SK-N-SH (cell line): Measurements from ENCODE around the gene NUP62CL. TPM values are rescaled to one million over a fixed set of nuclear protein-coding genes. Genes with fewer than 3 reads are reported as not detected.
A peak's percentile ranks its signal among the peaks of the same experiment; 100 is the strongest.

Experiments
- CTCF ChIA-PET: fragments of 300-600, 350-600 bp; formaldehyde crosslinking; extraction: SDS; loops from one replicate; lab custom pipeline; 2021; lab: Yijun Ruan, JAX
- POLR2A ChIA-PET: fragments of 350-600 bp; sonication (Branson Sonifier 250); formaldehyde crosslinking; extraction: SDS; loops from one replicate; lab custom pipeline; 2020; ENCODE audit warnings: antibody characterized with exemption, inconsistent platforms; lab: Yijun Ruan, JAX
- DNase-seq: peaks from one replicate; pipeline ENCODE4 v3.0.0; 2012
- H2AFZ ChIP-seq: fragments of 200-600 bp; sonication (generic); 2 replicates; pipeline ENCODE4 v1.8.1; 2016; ENCODE audit warnings: antibody characterized with exemption, mild to moderate bottlenecking, low read depth
- H3F3A ChIP-seq: fragments of 200-600 bp; sonication (generic); replicated peaks from 2 replicates; pipeline ENCODE3; 2016; ENCODE audit warnings: antibody characterized with exemption, mild to moderate bottlenecking; ENCODE audit not compliant: insufficient read depth
- H3K27ac ChIP-seq, 2 experiments: fragments of 200-500 bp in 1 of 2; fragments of 200-600 bp in 1 of 2; sonication (Bioruptor generic) in 1 of 2; sonication (generic), shearing (Covaris generic) in 1 of 2; 2 replicates each; pipeline versions ENCODE4 v1.5.1 to v1.6.1; 2014 to 2016; ENCODE audit warnings: low read depth in 2 of 2, inconsistent platforms in 1 of 2, low read length in 1 of 2, mild to moderate bottlenecking in 1 of 2, mixed read lengths in 1 of 2
- H3K27me3 ChIP-seq: fragments of 200-600 bp; sonication (generic), shearing (Covaris generic); 2 replicates; pipeline ENCODE4 v1.6.1; 2016; ENCODE audit warnings: mixed run types; ENCODE audit not compliant: insufficient read depth
- H3K36me3 ChIP-seq, 2 experiments: fragments of 200-500 bp in 1 of 2; fragments of 200-600 bp in 1 of 2; sonication (Bioruptor generic) in 1 of 2; sonication (generic) in 1 of 2; replicated peaks in 1 of 2; 2 replicates each; pipeline versions ENCODE3 to v1.5.1; 2014 to 2016; ENCODE audit warnings: low read length in 1 of 2, mild to moderate bottlenecking in 1 of 2; ENCODE audit not compliant: insufficient read depth in 2 of 2, control insufficient read depth in 1 of 2
- H3K4me1 ChIP-seq, 2 experiments: fragments of 200-500 bp in 1 of 2; fragments of 200-600 bp in 1 of 2; sonication (Bioruptor generic) in 1 of 2; sonication (generic), shearing (Covaris generic) in 1 of 2; 2 replicates each; pipeline versions ENCODE4 v1.5.1 to v1.6.1; 2014 to 2016; ENCODE audit warnings: low read depth in 1 of 2, low read length in 1 of 2, mixed run types in 1 of 2; ENCODE audit not compliant: insufficient read depth in 2 of 2, control insufficient read depth in 1 of 2
- H3K4me2 ChIP-seq: fragments of 200-600 bp; sonication (generic), shearing (Covaris generic); 2 replicates; pipeline ENCODE4 v1.6.1; 2017; ENCODE audit warnings: mixed run types
- H3K4me3 ChIP-seq, 2 experiments: fragments of 200-500 bp in 1 of 2; fragments of 200-600 bp in 1 of 2; sonication (Bioruptor generic) in 1 of 2; sonication (generic), shearing (Covaris generic) in 1 of 2; 2 replicates each; pipeline versions ENCODE4 v1.5.1 to v1.8.1; 2014 to 2016; ENCODE audit warnings: low read depth in 2 of 2, inconsistent platforms in 1 of 2, low read length in 1 of 2, mild to moderate bottlenecking in 1 of 2, mixed read lengths in 1 of 2, moderate library complexity in 1 of 2
- H3K79me2 ChIP-seq: fragments of 200-600 bp; sonication (generic); 2 replicates; pipeline ENCODE4 v1.8.1; 2017; ENCODE audit warnings: mild to moderate bottlenecking; ENCODE audit not compliant: insufficient read depth
- H3K9ac ChIP-seq: fragments of 200-600 bp; sonication (generic); 2 replicates; pipeline ENCODE4 v1.6.1; 2017; ENCODE audit warnings: mixed run types
- H3K9me2 ChIP-seq: fragments of 200-600 bp; sonication (generic); 2 replicates; pipeline ENCODE4 v1.6.1; 2017; ENCODE audit warnings: mixed run types
- H3K9me3 ChIP-seq: fragments of 200-600 bp; sonication (generic); 2 replicates; pipeline ENCODE4 v1.6.1; 2017; ENCODE audit warnings: mixed run types, mild to moderate bottlenecking, moderate library complexity
- H4K20me1 ChIP-seq: fragments of 200-600 bp; sonication (generic); 2 replicates; pipeline ENCODE4 v1.6.1; 2017; ENCODE audit warnings: mild to moderate bottlenecking, mixed run types; ENCODE audit not compliant: insufficient read depth
- CTCF ChIP-seq: fragments of 200-600 bp; sonication (generic); IDR thresholded peaks from 2 replicates; pipeline ENCODE4 v1.6.1; 2017; ENCODE audit warnings: antibody characterized with exemption, mild to moderate bottlenecking, moderate library complexity
- EP300 ChIP-seq, 2 experiments: IDR thresholded peaks; 2 replicates each; pipeline versions ENCODE4 v1.4.0 to v1.6.1; 2012; ENCODE audit warnings: borderline replicate concordance in 1 of 2, low read depth in 1 of 2, low read length in 1 of 2
- EZH2phosphoT487 ChIP-seq: fragments of 200-600 bp; sonication (generic); IDR thresholded peaks from 2 replicates; pipeline ENCODE4 v1.6.1; 2017; ENCODE audit warnings: low read depth, mixed run types, mild to moderate bottlenecking, antibody characterized with exemption, moderate library complexity, borderline replicate concordance
- FOXJ3 ChIP-seq: sonication (generic); formaldehyde crosslinking; IDR thresholded peaks from 2 replicates; pipeline ENCODE4 v1.5.1; 2020; ENCODE audit warnings: mild to moderate bottlenecking, missing genetic modification reagents
- FOXM1 ChIP-seq: IDR thresholded peaks from 2 replicates; pipeline ENCODE4 v1.4.0; 2012; ENCODE audit warnings: low read depth, mild to moderate bottlenecking
- GATA2 ChIP-seq: sonication (generic); formaldehyde crosslinking; IDR thresholded peaks from 2 replicates; pipeline ENCODE4 v1.5.0; 2020; ENCODE audit warnings: mild to moderate bottlenecking, missing genetic modification reagents
- IRF3 ChIP-seq: fragments of 150-350 bp; IDR thresholded peaks from 2 replicates; pipeline ENCODE4 v1.6.1; 2016; ENCODE audit warnings: mild to moderate bottlenecking, low read depth, low read length
- JUND ChIP-seq: IDR thresholded peaks from 2 replicates; pipeline ENCODE4 v1.4.0; 2012
- MAX ChIP-seq: IDR thresholded peaks from 2 replicates; pipeline ENCODE4 v1.4.0; 2012; ENCODE audit warnings: low read depth
- MEF2A ChIP-seq: IDR thresholded peaks from 2 replicates; pipeline ENCODE4 v1.4.0; 2012; ENCODE audit warnings: low read depth, borderline replicate concordance
- MXI1 ChIP-seq: IDR thresholded peaks from 2 replicates; pipeline ENCODE4 v1.6.1; 2012; ENCODE audit warnings: mild to moderate bottlenecking, low read depth, low read length, improper control_type of control experiment
- POLR2AphosphoS5 ChIP-seq: IDR thresholded peaks from 2 replicates; pipeline ENCODE4 v1.6.1; 2012; ENCODE audit warnings: low read depth, low read length
- REST ChIP-seq: IDR thresholded peaks from 2 replicates; pipeline ENCODE4 v1.6.1; 2012; ENCODE audit warnings: mild to moderate bottlenecking, low read depth, low read length, moderate library complexity
- RXRA ChIP-seq: IDR thresholded peaks from 2 replicates; pipeline ENCODE4 v1.4.0; 2012; ENCODE audit warnings: low read depth, mild to moderate bottlenecking, borderline replicate concordance
- TEAD4 ChIP-seq: IDR thresholded peaks from 2 replicates; pipeline ENCODE4 v1.4.0; 2012; ENCODE audit warnings: mild to moderate bottlenecking, borderline replicate concordance; ENCODE audit not compliant: insufficient read depth
- USF1 ChIP-seq: IDR thresholded peaks from 2 replicates; pipeline ENCODE4 v1.4.0; 2012; ENCODE audit warnings: low read depth, borderline replicate concordance
- USF2 ChIP-seq: fragments of 150-350 bp; IDR thresholded peaks from 2 replicates; pipeline ENCODE4 v1.6.1; 2017; ENCODE audit warnings: antibody characterized with exemption, low read length, low read depth, borderline replicate concordance
- YY1 ChIP-seq: IDR thresholded peaks from 2 replicates; pipeline ENCODE4 v1.4.0; 2012; ENCODE audit warnings: low read depth, mild to moderate bottlenecking
- ZBTB33 ChIP-seq: IDR thresholded peaks from 2 replicates; pipeline ENCODE4 v1.4.0; 2012; ENCODE audit warnings: low read depth, borderline replicate concordance
- WGBS: methylation state at CpG from one replicate; pipeline ENCODE4 v1.1.6; 2017; ENCODE audit warnings: low lambda C conversion rate; 5-methylcytosine and 5-hydroxymethylcytosine counted together
- polyA plus RNA-seq, 3 experiments: library from polyadenylated mRNA; depleted of rRNA; stranded (reverse); fragments of >200 nt; gene quantifications; 2 replicates each; pipeline ENCODE4 v1.2.3, GENCODE V29; 2012

Gene NUP62CL
- polyA plus RNA-seq, 1 of the 3 experiments (the other 2 are of a cell fraction), result 3.3 TPM

- H3K9me3 ChIP-seq, result no peaks in the 10 kb centered on the region
- ChIA-PET POLR2A (interaction anchor here (1.4 kb wide), 1 partner anchor 11 kb away, joined by 3 read pairs; no protein-coding TSS in a partner anchor), CTCF (interaction anchor here (1.0 to 1.4 kb wide), 4 partner anchors 9 to 206 kb away, joined by 3 to 5 read pairs (median 3); no protein-coding TSS in a partner anchor)
- no peaks in the 10 kb centered on the region for H4K20me1 ChIP-seq
- peaks cover 16% of the 10 kb centered on the region; the same call in 1 of the 2 replicates for H3K79me2 ChIP-seq
- H3K9ac ChIP-seq, result peak within 1 kb of the TSS; percentile 86
- DNase-seq, result peak; percentile 77
- peak within 1 kb of the TSS; percentile 46 to 77; a peak in 3 of 4 replicates for H3K27ac ChIP-seq
- peak within 1 kb of the TSS; percentile 80 for H3K4me2 ChIP-seq
- H3K9me2 ChIP-seq, result no peaks in the 10 kb centered on the region
- 2% methylated on average over 14 of the region's 37 CpGs for WGBS
- no peaks in the 10 kb centered on the region for H3K27me3 ChIP-seq
- peaks cover 0 to 6% of the 10 kb centered on the region in 2 experiments; a peak in 2 of 4 replicates for H3K4me1 ChIP-seq
- peak within 1 kb of the TSS; percentile 93 for H2AFZ ChIP-seq
- peak within 1 kb of the TSS; percentile 64 to 88 for H3K4me3 ChIP-seq
- peaks cover 30 to 34% of the 10 kb centered on the region in 2 experiments for H3K36me3 ChIP-seq
- H3F3A ChIP-seq, result no peaks in the 10 kb centered on the region
- TF ChIP-seq RXRA (no peak), TEAD4 (no peak), POLR2AphosphoS5 (peak; percentile 38; the same call in 1 of the 2 replicates), YY1 (no peak; the same call in 1 of the 2 replicates), FOXJ3 (CRISPR knock-in tag) (no peak), MAX (0 out of 2 replicates have a peak, but pooled peaks have one; percentile 33), IRF3 (no peak), CTCF (no peak), JUND (no peak), ZBTB33 (no peak), MXI1 (no peak), REST (no peak), USF2 (no peak), MEF2A (no peak), USF1 (peak; percentile 38; the same call in 1 of the 2 replicates), EP300 (IDR thresholded peaks at IDR 0.05; ENCODE audit: borderline replicate concordance in 1 of 2, low read depth in 1 of 2, low read length in 1 of 2) (no peak), EZH2phosphoT487 (no peak), GATA2 (CRISPR knock-in tag) (no peak), FOXM1 (no peak)
Observed at GRCh38 chrX:107118322-107119147, 87.7 kb downstream of the NUP62CL start, which contains the start of gene RBM41. Gene RBM41, minus strand, starts transcription at chrX:107118822. Its CDS starts 49 bp downstream, at chrX:107118773.
